HEK293 (cell line): ENCODE results near the gene ENOSF1.

Source experiments
- CTCF ChIA-PET: fragments of 350-600 bp; formaldehyde crosslinking; extraction: SDS; loops from one replicate; lab custom pipeline; 2021; ENCODE audit warnings: antibody characterized with exemption; lab: Yijun Ruan, JAX
- POLR2A ChIA-PET: fragments of 300-600 bp; formaldehyde crosslinking; extraction: SDS; loops from one replicate; lab custom pipeline; 2020; ENCODE audit warnings: antibody characterized with exemption, inconsistent platforms; lab: Yijun Ruan, JAX
- H3K27ac ChIP-seq: fragments of 200-500 bp; sonication (Bioruptor generic); 2 replicates; pipeline ENCODE4 v1.5.1; 2014; ENCODE audit warnings: low read depth, low read length, control low read depth, inconsistent platforms; ENCODE audit errors: extremely low read depth
- H3K36me3 ChIP-seq, 2 experiments: fragments of 200-500 bp in 1 of 2; sonication (Bioruptor generic) in 1 of 2; 1 replicate in 1 of 2; 2 replicates in 1 of 2; pipeline ENCODE4 v1.5.1; 2014 to 2017; ENCODE audit warnings: inconsistent platforms in 2 of 2, low read length in 2 of 2; ENCODE audit not compliant: control insufficient read depth in 2 of 2, insufficient read depth in 1 of 2
- H3K4me1 ChIP-seq: fragments of 200-500 bp; sonication (Bioruptor generic); 2 replicates; pipeline ENCODE4 v1.5.1; 2014; ENCODE audit warnings: mild to moderate bottlenecking, low read length, inconsistent platforms; ENCODE audit not compliant: control insufficient read depth, insufficient read depth
- H3K4me3 ChIP-seq: 2 replicates; pipeline ENCODE4 v1.5.1; 2011; ENCODE audit warnings: low read depth, mild to moderate bottlenecking, control low read depth, low read length, moderate library complexity
- H3K9me3 ChIP-seq: fragments of 200-500 bp; sonication (Bioruptor generic); 2 replicates; pipeline ENCODE4 v1.5.1; 2014; ENCODE audit warnings: low read depth, low read length, inconsistent platforms; ENCODE audit not compliant: control insufficient read depth, insufficient read depth
- GLIS1 ChIP-seq: fragments of 450-650 bp; formaldehyde crosslinking; IDR thresholded peaks from 2 replicates; pipeline ENCODE4 v1.5.1; 2016; ENCODE audit warnings: missing biosample characterization, missing genetic modification characterization
- KLF10 ChIP-seq: fragments of 450-650 bp; IDR thresholded peaks from 2 replicates; pipeline ENCODE4 v1.5.1; 2018; ENCODE audit warnings: missing biosample characterization, mild to moderate bottlenecking, missing genetic modification characterization
- KLF17 ChIP-seq: fragments of 450-650 bp; formaldehyde crosslinking; IDR thresholded peaks from 2 replicates; pipeline ENCODE4 v1.5.1; 2016; ENCODE audit warnings: missing biosample characterization, missing genetic modification characterization
- ZNF121 ChIP-seq: fragments of 450-650 bp; formaldehyde crosslinking; IDR thresholded peaks from 2 replicates; pipeline ENCODE4 v1.5.1; 2016; ENCODE audit warnings: missing biosample characterization, missing genetic modification characterization
- ZNF157 ChIP-seq: fragments of 450-650 bp; formaldehyde crosslinking; IDR thresholded peaks from 2 replicates; pipeline ENCODE4 v1.5.1; 2016; ENCODE audit warnings: missing biosample characterization, missing genetic modification characterization
- ZNF175 ChIP-seq: fragments of 450-650 bp; formaldehyde crosslinking; IDR thresholded peaks from 2 replicates; pipeline ENCODE4 v1.5.1; 2016; ENCODE audit warnings: missing biosample characterization, missing genetic modification characterization
- ZNF184 ChIP-seq: fragments of 450-650 bp; IDR thresholded peaks from 2 replicates; pipeline ENCODE4 v1.5.1; 2018; ENCODE audit warnings: missing biosample characterization, mild to moderate bottlenecking, missing genetic modification characterization
- ZNF19 ChIP-seq: fragments of 450-650 bp; formaldehyde crosslinking; IDR thresholded peaks from 2 replicates; pipeline ENCODE4; 2016; ENCODE audit warnings: missing biosample characterization, missing genetic modification characterization, low read depth
- ZNF23 ChIP-seq: fragments of 450-650 bp; formaldehyde crosslinking; IDR thresholded peaks from 2 replicates; pipeline ENCODE4 v1.5.1; 2016; ENCODE audit warnings: missing biosample characterization, missing genetic modification characterization, borderline replicate concordance
- ZNF266 ChIP-seq: fragments of 450-650 bp; formaldehyde crosslinking; IDR thresholded peaks from 2 replicates; pipeline ENCODE4 v1.5.1; 2016; ENCODE audit warnings: missing biosample characterization, missing genetic modification characterization, low read depth
- ZNF274 ChIP-seq, 2 experiments: fragments of 200-500 bp in 1 of 2; fragments of 450-650 bp in 1 of 2; sonication (Bioruptor generic) in 1 of 2; formaldehyde crosslinking in 1 of 2; IDR thresholded peaks; 2 replicates each; pipeline versions ENCODE4 v1.5.1 to v1.6.1; 2014 to 2016; ENCODE audit warnings: borderline replicate concordance in 1 of 2, inconsistent platforms in 1 of 2, low read length in 1 of 2, missing biosample characterization in 1 of 2, missing genetic modification characterization in 1 of 2
- ZNF560 ChIP-seq: fragments of 450-650 bp; formaldehyde crosslinking; IDR thresholded peaks from 2 replicates; pipeline ENCODE4 v1.5.1; 2017; ENCODE audit warnings: missing biosample characterization, missing genetic modification characterization, borderline replicate concordance
- ZNF639 ChIP-seq: fragments of 450-650 bp; formaldehyde crosslinking; IDR thresholded peaks from 2 replicates; pipeline ENCODE4 v1.5.1; 2016; ENCODE audit warnings: missing biosample characterization, missing genetic modification characterization
- ZSCAN16 ChIP-seq: fragments of 450-650 bp; formaldehyde crosslinking; IDR thresholded peaks from 2 replicates; pipeline ENCODE4 v1.5.1; 2016; ENCODE audit warnings: missing biosample characterization, missing genetic modification characterization
- TF ChIP-seq, protein P1 (sequence below): fragments of 450-650 bp; formaldehyde crosslinking; IDR thresholded peaks from 2 replicates; pipeline ENCODE4 v1.5.1; 2017; ENCODE audit warnings: missing biosample characterization, missing genetic modification characterization
- TF ChIP-seq, protein P2 (sequence below): fragments of 450-650 bp; formaldehyde crosslinking; IDR thresholded peaks from 2 replicates; pipeline ENCODE4 v1.5.1; 2016; ENCODE audit warnings: missing biosample characterization, missing genetic modification characterization, low read depth
- TF ChIP-seq, protein P3 (sequence below): fragments of 450-650 bp; formaldehyde crosslinking; IDR thresholded peaks from 2 replicates; pipeline ENCODE4 v1.5.0; 2017; ENCODE audit warnings: missing biosample characterization, missing genetic modification characterization, borderline replicate concordance
- TF ChIP-seq, protein P4 (sequence below): fragments of 450-650 bp; IDR thresholded peaks from 2 replicates; pipeline ENCODE4 v1.5.1; 2018; ENCODE audit warnings: missing biosample characterization, missing genetic modification characterization

Gene ENOSF1

GRCh38 chr18:652131-652530 is 60.3 kb downstream of the ENOSF1 start (continued):
- TF ChIP-seq KLF17 (no peak), GLIS1 (tag by site-specific recombination) (no peak), ZNF560 (tag by site-specific recombination) (no peak), KLF10 (no peak), ZNF175 (tag by site-specific recombination) (no peak)
- TF ChIP-seq, protein P1, sequence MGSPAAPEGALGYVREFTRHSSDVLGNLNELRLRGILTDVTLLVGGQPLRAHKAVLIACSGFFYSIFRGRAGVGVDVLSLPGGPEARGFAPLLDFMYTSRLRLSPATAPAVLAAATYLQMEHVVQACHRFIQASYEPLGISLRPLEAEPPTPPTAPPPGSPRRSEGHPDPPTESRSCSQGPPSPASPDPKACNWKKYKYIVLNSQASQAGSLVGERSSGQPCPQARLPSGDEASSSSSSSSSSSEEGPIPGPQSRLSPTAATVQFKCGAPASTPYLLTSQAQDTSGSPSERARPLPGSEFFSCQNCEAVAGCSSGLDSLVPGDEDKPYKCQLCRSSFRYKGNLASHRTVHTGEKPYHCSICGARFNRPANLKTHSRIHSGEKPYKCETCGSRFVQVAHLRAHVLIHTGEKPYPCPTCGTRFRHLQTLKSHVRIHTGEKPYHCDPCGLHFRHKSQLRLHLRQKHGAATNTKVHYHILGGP (tag by site-specific recombination): no peak

DNA sequence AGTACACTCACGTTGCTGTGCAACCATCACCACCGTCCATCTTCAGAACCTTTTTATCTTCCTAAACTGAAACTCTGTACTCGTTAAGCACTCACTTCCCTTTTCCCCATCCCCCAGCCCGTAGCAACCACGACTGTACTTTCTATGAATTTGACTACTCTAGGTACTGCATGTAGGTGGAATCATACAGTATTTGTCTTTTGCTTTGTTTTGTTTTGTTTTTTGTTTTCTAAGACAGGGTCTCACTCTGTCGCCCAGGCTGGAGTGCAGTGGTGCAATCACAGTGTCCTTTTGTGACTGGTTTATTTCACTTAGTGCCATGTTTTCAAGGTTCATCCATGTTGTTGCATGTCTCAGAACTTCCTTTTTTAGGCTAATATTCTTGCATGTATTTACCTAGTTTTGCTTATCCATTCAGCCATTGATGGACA is 62.0 kb downstream of the ENOSF1 start:
- no peaks in the 10 kb centered on the region for H3K36me3 ChIP-seq
- no peaks in the 10 kb centered on the region for H3K9me3 ChIP-seq
- TF ChIP-seq, protein P2, sequence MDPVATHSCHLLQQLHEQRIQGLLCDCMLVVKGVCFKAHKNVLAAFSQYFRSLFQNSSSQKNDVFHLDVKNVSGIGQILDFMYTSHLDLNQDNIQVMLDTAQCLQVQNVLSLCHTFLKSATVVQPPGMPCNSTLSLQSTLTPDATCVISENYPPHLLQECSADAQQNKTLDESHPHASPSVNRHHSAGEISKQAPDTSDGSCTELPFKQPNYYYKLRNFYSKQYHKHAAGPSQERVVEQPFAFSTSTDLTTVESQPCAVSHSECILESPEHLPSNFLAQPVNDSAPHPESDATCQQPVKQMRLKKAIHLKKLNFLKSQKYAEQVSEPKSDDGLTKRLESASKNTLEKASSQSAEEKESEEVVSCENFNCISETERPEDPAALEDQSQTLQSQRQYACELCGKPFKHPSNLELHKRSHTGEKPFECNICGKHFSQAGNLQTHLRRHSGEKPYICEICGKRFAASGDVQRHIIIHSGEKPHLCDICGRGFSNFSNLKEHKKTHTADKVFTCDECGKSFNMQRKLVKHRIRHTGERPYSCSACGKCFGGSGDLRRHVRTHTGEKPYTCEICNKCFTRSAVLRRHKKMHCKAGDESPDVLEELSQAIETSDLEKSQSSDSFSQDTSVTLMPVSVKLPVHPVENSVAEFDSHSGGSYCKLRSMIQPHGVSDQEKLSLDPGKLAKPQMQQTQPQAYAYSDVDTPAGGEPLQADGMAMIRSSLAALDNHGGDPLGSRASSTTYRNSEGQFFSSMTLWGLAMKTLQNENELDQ (tag by site-specific recombination): no peak
- no peak for TF ChIP-seq ZNF23
- TF ChIP-seq ZNF121 (tag by site-specific recombination): peak; percentile 57
- TF ChIP-seq ZNF184 (tag by site-specific recombination): no peak
- no peak for TF ChIP-seq ZNF274 (IDR thresholded peaks at IDR 0.05; ENCODE audit: low read length)
- TF ChIP-seq ZNF274 (tag by site-specific recombination; IDR thresholded peaks at IDR 0.05; ENCODE audit: borderline replicate concordance): no peak
- TF ChIP-seq ZNF266 (tag by site-specific recombination): no peak
- no peak for TF ChIP-seq ZNF19 (tag by site-specific recombination)
- TF ChIP-seq ZNF157: no peak
- TF ChIP-seq, protein P1 (tag by site-specific recombination): peak; percentile 85
- H3K4me1 ChIP-seq: peaks cover 8% of the 10 kb centered on the region; the same call in 1 of the 2 replicates
- H3K27ac ChIP-seq: no peak overlapping the region
- CTCF ChIA-PET: interaction anchor here (0.7 to 2.1 kb wide), 3 partner anchors 26 to 357 kb away, joined by 4 to 11 read pairs (median 8); no protein-coding TSS in a partner anchor
- POLR2A ChIA-PET: no interaction called here
- no peak overlapping the region for H3K4me3 ChIP-seq

DNA sequence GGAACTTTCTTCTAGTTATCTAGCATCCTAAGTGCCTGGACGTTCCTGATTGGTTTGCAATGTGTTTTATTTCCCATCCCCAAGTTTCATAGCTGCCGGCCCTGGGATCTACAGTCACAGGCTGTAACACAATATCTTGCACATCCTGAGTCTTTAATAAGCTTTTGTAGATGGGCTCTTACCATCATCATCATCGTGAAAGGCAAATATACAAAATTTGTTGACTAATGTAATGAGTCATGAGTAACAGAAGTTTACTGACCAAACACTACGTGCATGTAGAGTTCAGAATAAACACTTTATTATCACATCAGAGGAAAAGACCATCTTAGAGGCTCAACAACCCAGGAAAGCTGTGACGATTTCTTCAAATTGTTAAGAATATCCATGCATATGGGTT is 63.1 kb downstream of the ENOSF1 start:
- no peak for TF ChIP-seq ZNF639 (tag by site-specific recombination)
- TF ChIP-seq, protein P3, sequence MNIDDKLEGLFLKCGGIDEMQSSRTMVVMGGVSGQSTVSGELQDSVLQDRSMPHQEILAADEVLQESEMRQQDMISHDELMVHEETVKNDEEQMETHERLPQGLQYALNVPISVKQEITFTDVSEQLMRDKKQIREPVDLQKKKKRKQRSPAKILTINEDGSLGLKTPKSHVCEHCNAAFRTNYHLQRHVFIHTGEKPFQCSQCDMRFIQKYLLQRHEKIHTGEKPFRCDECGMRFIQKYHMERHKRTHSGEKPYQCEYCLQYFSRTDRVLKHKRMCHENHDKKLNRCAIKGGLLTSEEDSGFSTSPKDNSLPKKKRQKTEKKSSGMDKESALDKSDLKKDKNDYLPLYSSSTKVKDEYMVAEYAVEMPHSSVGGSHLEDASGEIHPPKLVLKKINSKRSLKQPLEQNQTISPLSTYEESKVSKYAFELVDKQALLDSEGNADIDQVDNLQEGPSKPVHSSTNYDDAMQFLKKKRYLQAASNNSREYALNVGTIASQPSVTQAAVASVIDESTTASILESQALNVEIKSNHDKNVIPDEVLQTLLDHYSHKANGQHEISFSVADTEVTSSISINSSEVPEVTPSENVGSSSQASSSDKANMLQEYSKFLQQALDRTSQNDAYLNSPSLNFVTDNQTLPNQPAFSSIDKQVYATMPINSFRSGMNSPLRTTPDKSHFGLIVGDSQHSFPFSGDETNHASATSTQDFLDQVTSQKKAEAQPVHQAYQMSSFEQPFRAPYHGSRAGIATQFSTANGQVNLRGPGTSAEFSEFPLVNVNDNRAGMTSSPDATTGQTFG (tag by site-specific recombination): no peak
- TF ChIP-seq, protein P4, sequence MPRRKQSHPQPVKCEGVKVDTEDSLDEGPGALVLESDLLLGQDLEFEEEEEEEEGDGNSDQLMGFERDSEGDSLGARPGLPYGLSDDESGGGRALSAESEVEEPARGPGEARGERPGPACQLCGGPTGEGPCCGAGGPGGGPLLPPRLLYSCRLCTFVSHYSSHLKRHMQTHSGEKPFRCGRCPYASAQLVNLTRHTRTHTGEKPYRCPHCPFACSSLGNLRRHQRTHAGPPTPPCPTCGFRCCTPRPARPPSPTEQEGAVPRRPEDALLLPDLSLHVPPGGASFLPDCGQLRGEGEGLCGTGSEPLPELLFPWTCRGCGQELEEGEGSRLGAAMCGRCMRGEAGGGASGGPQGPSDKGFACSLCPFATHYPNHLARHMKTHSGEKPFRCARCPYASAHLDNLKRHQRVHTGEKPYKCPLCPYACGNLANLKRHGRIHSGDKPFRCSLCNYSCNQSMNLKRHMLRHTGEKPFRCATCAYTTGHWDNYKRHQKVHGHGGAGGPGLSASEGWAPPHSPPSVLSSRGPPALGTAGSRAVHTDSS: peak; percentile 85
- no peak for TF ChIP-seq ZSCAN16
- Histone ChIP-seq H3K9me3 (no peaks in the 10 kb centered on the region), H3K4me1 (peaks cover 8% of the 10 kb centered on the region; the same call in 1 of the 2 replicates), H3K27ac (no peak overlapping the region), H3K4me3 (no peak overlapping the region), H3K36me3 (no peaks in the 10 kb centered on the region)
- ChIA-PET CTCF (interaction anchor here (0.5 to 2.1 kb wide), 4 partner anchors 25 to 216 kb away, joined by 3 to 11 read pairs (median 4); no protein-coding TSS in a partner anchor), POLR2A (interaction anchor here (1.0 to 1.4 kb wide), 2 partner anchors 9 to 25 kb away, joined by 4 to 6 read pairs; no protein-coding TSS in a partner anchor)
